ENCODE results near the gene HEY2.

GRCh38 chr6:125780540-125781313 lies 31.3 kb downstream of the HEY2 start:
- TF ChIP-seq CTCF (conservative IDR thresholded peaks at IDR 0.05) (no peak), ZFX (IDR thresholded peaks at IDR 0.05) (no peak)

Measured in C4-2B (cell line).